Stimulated activated naive CD4-positive, alpha-beta T cell treated with Interleukin-2 at 50 U/mL for 16 hours (primary cell): ENCODE data around the gene FARS2.
"Not testable (repeated sequence)": the region's sequence is repeated elsewhere in the genome, so short reads cannot be mapped to it uniquely, and the experiment has no call there.

ENCODE experiments used
- DNase-seq: peaks from one replicate; lab custom pipeline; 2025; lab: John Stamatoyannopoulos, UW

FARS2 gene

GRCh38 chr6:5699064-5699463, 437.8 kb downstream of the FARS2 start:
- DNase-seq = not testable (repeated sequence)

GRCh38 chr6:5701174-5701573, 439.9 kb downstream of the FARS2 start:
- DNase-seq = no peak

GRCh38 chr6:5704708-5705107, 443.4 kb downstream of the FARS2 start:
- DNase-seq = no peak

- no peak for DNase-seq
Measured at GRCh38 chr6:5705252-5705651, 443.9 kb downstream of the FARS2 start.

GRCh38 chr6:5706124-5707033, 445.1 kb downstream of the FARS2 start:
- no peak for DNase-seq

GRCh38 chr6:5707281-5708045, 446.1 kb downstream of the FARS2 start:
- no peak for DNase-seq

GRCh38 chr6:5710516-5710915, 449.2 kb downstream of the FARS2 start:
- no peak for DNase-seq

- DNase-seq = no peak
Measured at GRCh38 chr6:5710936-5711335, 449.6 kb downstream of the FARS2 start.

GRCh38 chr6:5712349-5713215, 451.3 kb downstream of the FARS2 start:
- DNase-seq = no peak

GRCh38 chr6:5713519-5713918, 452.2 kb downstream of the FARS2 start:
- no peak for DNase-seq

GRCh38 chr6:5718231-5718947, 457.1 kb downstream of the FARS2 start:
- no peak for DNase-seq

- no peak for DNase-seq
Measured at GRCh38 chr6:5723841-5724691, 462.8 kb downstream of the FARS2 start.

GRCh38 chr6:5724911-5725310, 463.6 kb downstream of the FARS2 start:
- DNase-seq = no peak

- DNase-seq = no peak
Measured at GRCh38 chr6:5726976-5727718, 465.8 kb downstream of the FARS2 start.

GRCh38 chr6:5728351-5729079, 467.2 kb downstream of the FARS2 start:
- DNase-seq = no peak

GRCh38 chr6:5729080-5729434, 467.7 kb downstream of the FARS2 start:
- DNase-seq = no peak

GRCh38 chr6:5729813-5730517, 468.7 kb downstream of the FARS2 start:
- DNase-seq = no peak

GRCh38 chr6:5730585-5731263, 469.4 kb downstream of the FARS2 start:
- DNase-seq = no peak
